Right forelimb (tissue), 1 donor: ENCODE measurements around the gene PPP1R16B.
"Not testable (repeated sequence)": the region's sequence is repeated elsewhere in the genome, so short reads cannot be mapped to it uniquely, and the experiment has no call there.

Experiments used
- DNase-seq: peaks from one replicate; pipeline ENCODE4 v3.0.0-alpha.2; 2018

PPP1R16B gene

GRCh38 chr20:38794057-38794456 is 11.4 kb upstream of the PPP1R16B start:
- DNase-seq: not testable (repeated sequence)

- DNase-seq: no peak
These were observed 7.2 kb upstream of the PPP1R16B start for GRCh38 chr20:38798266-38798665.

GRCh38 chr20:38799203-38799602 is 6.3 kb upstream of the PPP1R16B start:
- DNase-seq: no peak

GRCh38 chr20:38800882-38801281 is 4.6 kb upstream of the PPP1R16B start:
- DNase-seq: no peak

GRCh38 chr20:38804221-38804620 is 1.3 kb upstream of the PPP1R16B start:
- no peak for DNase-seq

GRCh38 chr20:38804682-38805501 is 605 bp upstream of the PPP1R16B start:
- DNase-seq: no peak

GRCh38 chr20:38805958-38806854 is 709 bp downstream of the PPP1R16B start:
- no peak for DNase-seq

- no peak for DNase-seq
These were observed 1.6 kb downstream of the PPP1R16B start for GRCh38 chr20:38806855-38807655.

- no peak for DNase-seq
These were observed 4.4 kb downstream of the PPP1R16B start for GRCh38 chr20:38809942-38810341.

GRCh38 chr20:38810926-38811630 is 5.6 kb downstream of the PPP1R16B start:
- DNase-seq: no peak

GRCh38 chr20:38811769-38812168 is 6.3 kb downstream of the PPP1R16B start:
- no peak for DNase-seq

GRCh38 chr20:38812182-38812581 is 6.7 kb downstream of the PPP1R16B start:
- no peak for DNase-seq

- no peak for DNase-seq
These were observed 7.4 kb downstream of the PPP1R16B start for GRCh38 chr20:38812709-38813573.

GRCh38 chr20:38813574-38813962 is 8.1 kb downstream of the PPP1R16B start:
- not testable (repeated sequence) for DNase-seq

GRCh38 chr20:38815446-38815845 is 9.9 kb downstream of the PPP1R16B start:
- DNase-seq: no peak

- DNase-seq: no peak
These were observed 12.9 kb downstream of the PPP1R16B start for GRCh38 chr20:38818113-38819065.

GRCh38 chr20:38825571-38825900 is 20.0 kb downstream of the PPP1R16B start:
- DNase-seq: no peak

GRCh38 chr20:38825901-38826625 is 20.6 kb downstream of the PPP1R16B start:
- DNase-seq: no peak

- no peak for DNase-seq
These were observed 22.3 kb downstream of the PPP1R16B start for GRCh38 chr20:38827770-38828281.
